ENCODE data around the gene PCCB.
"Not testable (repeated sequence)": the region's sequence is repeated elsewhere in the genome, so short reads cannot be mapped to it uniquely, and the experiment has no call there.

PCCB gene

DNA sequence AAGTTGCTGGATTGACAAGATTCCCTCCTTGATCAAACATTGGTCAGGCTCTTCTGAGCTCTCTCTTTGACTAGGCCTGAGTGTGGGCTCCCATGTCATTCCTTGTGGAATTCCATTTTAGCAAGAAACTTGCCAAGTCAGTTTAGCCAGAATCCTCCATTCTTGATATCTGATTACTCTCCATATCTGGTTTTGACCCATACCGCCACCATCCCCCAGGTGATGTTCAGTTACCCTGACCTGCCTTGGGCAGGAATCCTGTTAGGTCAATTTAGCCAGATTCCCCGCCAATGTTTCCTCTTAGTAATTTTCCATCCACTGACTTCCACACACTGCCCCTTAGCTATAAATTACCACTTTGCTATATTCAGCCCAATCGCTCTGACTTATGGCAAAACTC, 1.0 kb upstream of the PCCB start:
- Mint-ChIP-seq H3K4me1 (ENCODE audit: low read depth) (peaks cover 21% of the 10 kb centered on the region), H3K9me3 (ENCODE audit: low read depth) (no peaks in the 10 kb centered on the region), H3K4me3 (no peak overlapping the region), H3K27ac (no peak overlapping the region), H3K27me3 (no peaks in the 10 kb centered on the region), H3K36me3 (no peaks in the 10 kb centered on the region)

DNA sequence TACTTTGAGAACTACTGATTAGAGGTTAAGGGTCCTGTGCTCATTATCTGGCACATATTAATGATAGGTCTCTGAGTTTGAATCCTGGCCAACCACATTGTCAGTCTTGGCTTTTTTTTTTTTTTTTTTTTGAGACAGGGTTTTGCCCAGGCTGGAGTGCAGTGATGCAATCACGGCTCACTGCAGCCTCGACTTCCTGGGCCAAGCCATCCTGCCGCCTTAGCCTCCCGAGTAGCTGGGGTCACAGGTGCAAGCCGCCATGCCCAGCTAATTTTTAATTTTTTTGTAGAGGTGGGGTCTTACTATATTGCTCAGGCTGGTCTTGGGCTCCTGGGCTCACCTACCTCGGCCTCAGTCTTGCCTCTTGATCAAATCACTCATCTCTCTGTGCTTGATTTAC, 547 bp upstream of the PCCB start:
- no peaks in the 10 kb centered on the region for H3K27me3 Mint-ChIP-seq
- H3K9me3 Mint-ChIP-seq (ENCODE audit: low read depth) = no peaks in the 10 kb centered on the region
- peak overlapping the region; percentile 91 for H3K4me3 Mint-ChIP-seq
- no peaks in the 10 kb centered on the region for H3K36me3 Mint-ChIP-seq
- peak overlapping the region; percentile 92 for H3K27ac Mint-ChIP-seq
- peaks cover 21% of the 10 kb centered on the region for H3K4me1 Mint-ChIP-seq (ENCODE audit: low read depth)

DNA sequence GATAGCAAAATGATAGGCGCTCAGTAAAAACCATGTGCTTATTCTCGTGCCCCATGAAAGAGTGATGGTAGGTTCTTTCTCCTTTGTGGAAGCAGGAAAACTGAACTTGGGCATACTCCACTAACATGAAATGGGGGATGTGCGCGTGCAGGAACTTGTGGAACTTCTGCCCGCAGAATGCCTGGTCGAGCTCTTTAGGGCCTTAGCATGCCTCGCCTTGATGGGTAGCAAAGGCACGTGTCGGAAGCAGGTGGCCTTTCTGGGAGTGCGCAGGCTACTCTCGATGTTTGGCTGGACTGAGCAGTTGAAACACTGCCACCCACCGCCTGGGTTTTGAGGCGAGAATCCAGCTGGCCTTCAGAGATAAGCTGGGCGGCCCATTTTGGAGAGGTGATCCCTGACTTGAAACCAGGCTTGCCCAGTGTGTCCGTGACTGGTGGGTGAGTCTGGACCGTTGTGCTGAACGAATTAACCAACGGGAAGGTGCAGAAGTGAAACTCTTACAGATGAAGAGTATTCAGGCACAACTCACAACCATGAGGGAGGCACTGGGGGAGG, 842 bp downstream of the PCCB start:
- peaks cover 4% of the 10 kb centered on the region for H3K36me3 Mint-ChIP-seq

DNA sequence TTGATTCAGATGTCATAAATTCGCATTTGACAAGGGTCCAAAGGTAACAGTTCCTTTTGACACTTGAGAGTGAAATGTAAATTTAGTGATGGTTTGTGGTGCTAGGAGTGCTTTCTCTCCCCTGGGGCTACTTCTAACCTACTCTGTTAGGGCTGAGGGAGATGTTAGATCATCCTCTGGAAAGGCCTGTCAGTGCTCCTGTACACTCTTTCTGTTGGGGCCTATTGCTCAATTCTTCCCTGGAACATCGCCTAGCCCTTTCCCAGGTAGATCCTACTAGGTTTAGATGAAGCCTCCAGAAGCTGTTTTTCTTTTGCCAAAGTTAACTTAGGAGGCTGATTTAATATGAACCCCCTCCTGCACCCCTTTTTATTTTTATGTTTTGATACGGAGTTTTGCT, 1.4 kb downstream of the PCCB start:
- Mint-ChIP-seq H3K27ac (peak overlapping the region; percentile 92), H3K27me3 (no peaks in the 10 kb centered on the region), H3K4me1 (ENCODE audit: low read depth) (peaks cover 27% of the 10 kb centered on the region), H3K9me3 (ENCODE audit: low read depth) (no peaks in the 10 kb centered on the region), H3K36me3 (peaks cover 9% of the 10 kb centered on the region), H3K4me3 (peak overlapping the region; percentile 91)

More for the DNA sequence above, 842 bp downstream of the PCCB start:
- Mint-ChIP-seq H3K4me3 (peak overlapping the region; percentile 91), H3K9me3 (ENCODE audit: low read depth) (no peaks in the 10 kb centered on the region), H3K27ac (peak overlapping the region; percentile 92), H3K4me1 (ENCODE audit: low read depth) (peaks cover 27% of the 10 kb centered on the region), H3K27me3 (no peaks in the 10 kb centered on the region)

DNA sequence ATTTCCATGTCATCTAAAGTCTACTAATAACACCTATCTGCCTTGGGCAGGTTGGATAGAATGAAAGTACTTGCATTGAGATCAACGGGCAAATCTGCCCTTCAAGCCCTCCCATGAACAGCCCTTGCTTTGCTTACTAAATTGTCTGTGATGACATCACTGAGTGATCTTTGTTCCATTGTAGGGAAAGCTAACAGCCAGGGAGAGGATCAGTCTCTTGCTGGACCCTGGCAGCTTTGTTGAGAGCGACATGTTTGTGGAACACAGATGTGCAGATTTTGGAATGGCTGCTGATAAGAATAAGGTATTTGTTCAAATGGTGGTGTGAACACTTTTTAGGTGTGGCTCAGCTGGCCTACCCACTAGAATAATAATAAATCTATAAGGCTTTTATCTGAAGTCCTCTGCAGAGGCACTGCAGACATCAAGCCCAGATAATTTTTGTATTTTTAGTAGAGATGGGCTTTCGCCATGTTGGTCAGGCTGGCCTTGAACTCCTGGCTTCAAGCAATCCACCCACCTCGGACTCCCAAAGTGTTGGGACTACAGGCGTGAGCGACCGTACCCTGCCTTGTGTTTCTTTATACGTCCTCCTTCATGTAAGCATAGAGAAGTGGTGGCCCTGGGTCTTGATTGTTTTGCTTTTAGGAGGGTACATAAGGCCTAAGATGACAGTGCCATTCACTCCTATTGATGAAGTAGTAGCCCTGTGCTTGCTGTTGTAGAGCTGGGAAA, 5.7 kb downstream of the PCCB start:
- no peaks in the 10 kb centered on the region for H3K9me3 Mint-ChIP-seq (ENCODE audit: low read depth)
- no peaks in the 10 kb centered on the region for H3K27me3 Mint-ChIP-seq
- H3K4me1 Mint-ChIP-seq (ENCODE audit: low read depth) = peaks cover 19% of the 10 kb centered on the region
- H3K4me3 Mint-ChIP-seq = no peak overlapping the region
- no peak overlapping the region for H3K27ac Mint-ChIP-seq
- H3K36me3 Mint-ChIP-seq = peaks cover 15% of the 10 kb centered on the region

DNA sequence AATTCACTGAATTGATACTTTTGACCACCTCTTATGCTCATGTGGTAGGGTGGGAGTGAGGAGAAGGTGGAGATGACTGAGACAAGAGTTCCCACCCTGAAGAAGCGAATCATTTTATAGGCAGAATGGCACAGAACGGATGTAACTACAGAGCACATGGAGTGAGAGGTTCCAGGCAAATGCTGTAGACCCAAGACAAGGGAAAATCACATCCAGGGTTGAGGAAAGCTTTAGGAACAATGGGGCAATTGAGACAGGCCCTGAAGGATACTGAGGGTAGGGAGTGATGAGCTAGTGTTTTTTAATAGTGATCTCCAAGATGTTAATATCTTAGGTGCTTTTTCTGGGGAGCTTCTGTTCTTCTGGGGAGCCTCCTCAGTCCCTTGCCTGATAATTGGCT, 8.1 kb downstream of the PCCB start:
- Mint-ChIP-seq H3K4me1 (ENCODE audit: low read depth) (peaks cover 6% of the 10 kb centered on the region), H3K36me3 (peaks cover 20% of the 10 kb centered on the region), H3K27me3 (no peaks in the 10 kb centered on the region), H3K27ac (no peak overlapping the region), H3K4me3 (no peak overlapping the region), H3K9me3 (ENCODE audit: low read depth) (no peaks in the 10 kb centered on the region)

DNA sequence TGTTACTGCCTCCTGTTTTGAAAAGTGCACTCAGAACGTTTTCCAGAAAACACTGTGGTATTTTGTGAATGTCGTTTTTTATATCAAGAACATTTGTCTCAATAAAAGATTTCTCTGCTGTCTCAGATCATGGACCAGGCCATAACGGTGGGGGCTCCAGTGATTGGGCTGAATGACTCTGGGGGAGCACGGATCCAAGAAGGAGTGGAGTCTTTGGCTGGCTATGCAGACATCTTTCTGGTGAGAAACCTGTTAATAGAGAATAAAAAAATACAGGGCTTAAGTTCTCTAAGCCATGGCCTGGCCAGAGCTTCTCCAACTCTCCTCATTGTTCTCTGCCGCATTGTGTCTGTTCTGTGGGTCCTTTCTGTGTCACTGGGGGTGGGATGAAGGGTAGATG, 11.7 kb downstream of the PCCB start:
- Mint-ChIP-seq H3K4me3 (no peak overlapping the region), H3K9me3 (ENCODE audit: low read depth) (no peaks in the 10 kb centered on the region), H3K36me3 (peaks cover 16% of the 10 kb centered on the region), H3K4me1 (ENCODE audit: low read depth) (no peaks in the 10 kb centered on the region), H3K27me3 (no peaks in the 10 kb centered on the region), H3K27ac (peak overlapping the region; percentile 34)

DNA sequence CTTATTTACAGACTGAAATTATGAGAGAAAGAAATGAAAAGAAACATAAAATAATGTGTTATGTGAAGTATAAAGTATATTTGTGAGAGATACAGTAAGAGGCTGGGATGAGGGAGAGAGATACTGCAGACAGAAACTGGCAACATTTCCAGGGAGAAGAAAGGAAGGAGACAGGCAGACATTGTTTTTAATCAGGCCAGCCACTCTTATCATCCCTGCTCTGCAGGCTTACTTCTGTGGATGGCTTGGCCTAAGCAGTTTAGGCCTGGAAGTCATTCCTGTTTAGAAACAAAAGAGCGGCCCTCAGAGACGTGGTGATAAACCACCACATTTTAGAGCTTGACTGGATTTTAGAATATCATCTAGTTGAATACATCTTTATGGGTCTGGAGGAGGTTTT, 12.4 kb downstream of the PCCB start:
- H3K4me3 Mint-ChIP-seq = no peak overlapping the region
- no peaks in the 10 kb centered on the region for H3K9me3 Mint-ChIP-seq (ENCODE audit: low read depth)
- peaks cover 16% of the 10 kb centered on the region for H3K36me3 Mint-ChIP-seq
- no peak overlapping the region for H3K27ac Mint-ChIP-seq
- H3K4me1 Mint-ChIP-seq (ENCODE audit: low read depth) = no peaks in the 10 kb centered on the region
- H3K27me3 Mint-ChIP-seq = no peaks in the 10 kb centered on the region

DNA sequence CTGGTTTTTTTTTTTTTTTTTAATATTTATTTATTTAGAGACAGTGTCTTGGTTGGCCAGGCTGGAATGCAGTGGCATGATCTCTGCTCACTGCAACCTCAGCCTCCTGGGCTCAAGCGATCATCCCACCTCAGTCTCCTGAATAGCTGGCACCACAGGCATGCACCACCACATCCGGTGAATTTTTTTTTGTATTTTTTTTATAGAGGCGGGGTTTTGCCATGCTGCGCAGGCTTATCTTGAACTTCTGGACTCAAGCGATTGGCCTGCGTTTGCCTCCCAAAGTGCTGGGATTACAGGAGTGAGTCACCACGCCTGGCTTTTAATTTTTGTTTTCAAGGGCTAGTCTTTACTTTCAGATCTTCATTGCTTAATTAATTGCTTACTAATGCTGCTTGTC, 13.1 kb downstream of the PCCB start:
- Mint-ChIP-seq H3K4me3 (no peak overlapping the region), H3K36me3 (peaks cover 13% of the 10 kb centered on the region), H3K9me3 (ENCODE audit: low read depth) (no peaks in the 10 kb centered on the region), H3K27ac (no peak overlapping the region), H3K27me3 (no peaks in the 10 kb centered on the region), H3K4me1 (ENCODE audit: low read depth) (no peaks in the 10 kb centered on the region)

DNA sequence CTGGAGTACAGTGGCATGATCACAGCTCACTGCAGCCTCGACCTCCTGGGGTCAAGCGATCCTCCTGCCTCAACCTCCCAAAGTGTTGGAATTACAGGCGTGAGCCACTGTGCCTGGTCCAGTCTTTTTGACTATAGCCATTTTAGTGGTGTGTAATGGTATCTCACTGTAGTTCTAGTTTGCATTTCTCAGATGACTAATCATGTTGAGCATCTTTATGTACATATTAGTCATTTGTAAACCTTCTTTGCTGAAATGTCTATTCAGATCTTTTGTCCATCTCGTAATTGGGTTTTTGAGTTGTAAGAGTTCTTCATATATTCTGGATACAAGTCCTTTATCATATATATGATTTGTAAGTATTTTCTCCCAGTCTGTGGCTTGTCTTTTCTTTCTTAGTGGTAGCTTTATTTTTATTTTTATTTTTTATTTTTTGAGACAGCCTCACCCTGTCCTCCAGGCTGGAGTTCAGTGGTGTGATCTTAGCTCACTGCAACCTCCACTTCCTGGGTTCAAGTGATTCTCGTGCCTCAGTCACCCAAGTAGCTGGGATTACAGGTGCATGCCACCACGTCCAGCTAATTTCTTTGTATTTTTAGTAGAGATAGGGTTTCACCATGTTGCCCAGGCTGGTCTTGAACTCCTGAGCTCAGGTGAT, 16.5 kb downstream of the PCCB start:
- H3K9me3 Mint-ChIP-seq (ENCODE audit: low read depth); H3K27me3 Mint-ChIP-seq; H3K27ac Mint-ChIP-seq; H3K4me3 Mint-ChIP-seq: not testable (repeated sequence)
- Mint-ChIP-seq H3K4me1 (ENCODE audit: low read depth) (peaks cover 11% of the 10 kb centered on the region), H3K36me3 (peaks cover 23% of the 10 kb centered on the region)

DNA sequence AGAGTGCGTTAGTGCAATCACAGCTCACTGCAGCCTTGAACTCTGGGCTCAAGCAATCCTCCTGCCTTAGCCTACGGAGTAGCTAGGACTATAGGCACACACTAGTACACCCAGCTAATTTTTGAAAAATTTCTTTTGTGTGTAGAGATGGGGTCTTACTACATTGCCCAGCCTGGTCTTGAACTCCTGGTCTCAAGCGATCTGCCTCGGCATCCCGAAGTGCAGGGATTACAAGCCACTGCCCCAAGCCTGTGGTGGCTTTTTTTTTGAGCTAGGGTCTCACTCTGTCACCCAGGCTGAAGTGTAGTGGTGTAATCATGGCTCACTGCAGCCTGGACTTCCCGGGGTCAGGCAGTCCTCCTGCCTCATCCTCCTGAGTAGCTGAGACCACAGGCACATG, 17.1 kb downstream of the PCCB start:
- H3K36me3 Mint-ChIP-seq = peaks cover 23% of the 10 kb centered on the region
- no peak overlapping the region for H3K27ac Mint-ChIP-seq
- no peak overlapping the region for H3K4me3 Mint-ChIP-seq
- H3K9me3 Mint-ChIP-seq (ENCODE audit: low read depth) = no peaks in the 10 kb centered on the region
- H3K27me3 Mint-ChIP-seq = no peaks in the 10 kb centered on the region
- peaks cover 16% of the 10 kb centered on the region for H3K4me1 Mint-ChIP-seq (ENCODE audit: low read depth)

DNA sequence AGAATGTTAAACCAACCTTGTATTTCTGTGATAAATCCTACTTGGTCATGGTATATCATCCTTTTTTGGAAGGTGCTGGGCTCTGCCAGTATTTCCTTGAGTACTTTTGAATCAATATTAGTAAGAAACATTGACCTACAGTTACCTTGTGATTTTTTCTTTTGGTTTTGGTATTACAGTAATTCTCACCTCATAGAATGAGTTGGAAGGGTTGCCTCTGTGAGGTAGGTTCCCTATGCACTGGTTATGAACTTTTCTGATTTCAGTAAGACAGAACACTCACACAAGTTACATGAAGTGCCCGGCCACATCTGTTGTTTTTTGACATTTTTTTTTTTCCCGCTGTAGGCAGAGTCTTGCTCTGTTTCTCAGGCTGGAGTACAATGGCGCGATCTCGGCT, 20.0 kb downstream of the PCCB start:
- Mint-ChIP-seq H3K4me1 (ENCODE audit: low read depth) (peaks cover 28% of the 10 kb centered on the region), H3K27ac (no peak overlapping the region), H3K36me3 (peaks cover 26% of the 10 kb centered on the region), H3K4me3 (no peak overlapping the region), H3K27me3 (no peaks in the 10 kb centered on the region), H3K9me3 (ENCODE audit: low read depth) (no peaks in the 10 kb centered on the region)

DNA sequence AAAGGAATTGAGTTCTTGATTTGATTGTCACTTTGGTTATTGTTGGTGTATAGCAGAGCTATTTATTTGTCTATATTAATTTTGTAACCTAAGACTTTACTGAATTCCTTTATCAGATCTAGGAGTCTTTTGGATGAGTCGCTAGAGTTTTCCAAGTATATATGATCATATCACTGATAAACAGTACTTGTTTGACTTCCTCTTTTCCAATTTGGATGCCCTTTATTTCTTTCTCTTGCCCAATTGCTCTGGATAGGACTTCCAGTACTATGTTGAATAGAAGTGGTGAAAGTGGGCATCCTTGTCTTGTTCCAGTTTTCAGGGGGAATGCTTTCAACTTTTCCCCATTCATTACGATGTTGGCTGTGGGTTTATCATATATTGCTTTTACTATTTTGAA, 21.5 kb downstream of the PCCB start:
- not testable (repeated sequence) for H3K4me3 Mint-ChIP-seq; H3K27ac Mint-ChIP-seq; H3K9me3 Mint-ChIP-seq (ENCODE audit: low read depth); H3K27me3 Mint-ChIP-seq
- H3K4me1 Mint-ChIP-seq (ENCODE audit: low read depth) = peaks cover 29% of the 10 kb centered on the region
- H3K36me3 Mint-ChIP-seq = peaks cover 25% of the 10 kb centered on the region

DNA sequence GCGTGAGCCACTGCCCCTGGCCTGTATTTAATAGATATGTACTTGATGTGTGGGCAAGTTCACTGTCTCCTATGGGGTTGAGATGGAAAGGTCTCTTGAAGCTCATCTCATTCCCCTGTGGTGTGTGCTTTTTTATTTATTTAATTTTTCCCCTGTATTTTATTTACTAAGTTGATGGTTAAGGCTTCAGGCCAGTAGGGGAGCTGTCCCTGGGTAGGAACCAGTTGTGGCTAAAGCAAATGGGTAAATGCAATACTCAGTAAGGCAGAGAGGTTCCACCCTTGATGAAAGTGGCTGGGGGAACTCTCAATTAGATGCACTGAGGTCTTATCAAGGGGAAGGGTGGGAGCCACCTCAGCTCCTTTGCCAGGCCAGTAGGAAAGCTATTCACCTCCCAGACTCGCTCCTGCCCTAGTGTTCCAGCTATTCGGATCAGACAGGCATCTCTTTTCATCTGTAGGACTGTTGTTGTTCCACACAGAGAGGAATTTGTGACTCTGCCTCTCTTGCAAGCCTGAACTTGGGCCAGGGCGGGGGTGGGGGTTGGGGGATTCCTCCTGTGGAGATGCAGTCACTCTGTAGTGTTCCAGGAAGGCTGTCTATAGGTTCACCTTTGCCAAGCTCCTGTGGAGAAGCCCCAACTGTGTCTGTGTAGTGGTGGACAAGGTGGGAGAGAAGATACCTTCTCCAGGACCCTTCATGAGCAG, 26.1 kb downstream of the PCCB start:
- Mint-ChIP-seq H3K9me3 (ENCODE audit: low read depth) (peaks cover 15% of the 10 kb centered on the region), H3K36me3 (peaks cover 40% of the 10 kb centered on the region), H3K27me3 (no peaks in the 10 kb centered on the region), H3K4me1 (ENCODE audit: low read depth) (peaks cover 23% of the 10 kb centered on the region), H3K4me3 (no peak overlapping the region), H3K27ac (no peak overlapping the region)

DNA sequence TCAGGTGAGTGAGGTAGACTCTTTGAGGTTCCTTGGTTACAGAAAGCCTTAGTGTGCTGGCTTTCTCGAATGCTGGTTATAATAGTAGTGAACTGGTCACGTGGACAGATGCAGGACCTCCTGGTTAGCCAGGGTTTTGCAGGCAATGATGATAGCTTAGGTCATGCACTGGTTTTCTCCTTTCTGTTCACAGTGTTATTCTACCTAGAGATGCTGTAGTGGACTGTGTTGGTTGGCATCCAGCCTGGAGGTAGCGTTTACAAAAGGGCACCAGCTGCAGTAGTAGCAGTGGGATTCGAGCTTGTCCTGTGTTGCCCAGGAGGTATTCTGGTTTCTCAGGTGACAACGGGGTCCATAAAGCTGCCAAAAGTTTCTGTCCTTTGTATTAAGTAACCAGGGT, 27.0 kb downstream of the PCCB start:
- no peak overlapping the region for H3K4me3 Mint-ChIP-seq
- peaks cover 44% of the 10 kb centered on the region for H3K36me3 Mint-ChIP-seq
- no peaks in the 10 kb centered on the region for H3K27me3 Mint-ChIP-seq
- peaks cover 17% of the 10 kb centered on the region for H3K9me3 Mint-ChIP-seq (ENCODE audit: low read depth)
- peaks cover 25% of the 10 kb centered on the region for H3K4me1 Mint-ChIP-seq (ENCODE audit: low read depth)
- no peak overlapping the region for H3K27ac Mint-ChIP-seq

All from activated naive CD8-positive, alpha-beta T cell (primary cell).